ENCODE data around the gene BCL2L13.
"Not testable (repeated sequence)": the region's sequence is repeated elsewhere in the genome, so short reads cannot be mapped to it uniquely, and the experiment has no call there.

BCL2L13 gene

DNA sequence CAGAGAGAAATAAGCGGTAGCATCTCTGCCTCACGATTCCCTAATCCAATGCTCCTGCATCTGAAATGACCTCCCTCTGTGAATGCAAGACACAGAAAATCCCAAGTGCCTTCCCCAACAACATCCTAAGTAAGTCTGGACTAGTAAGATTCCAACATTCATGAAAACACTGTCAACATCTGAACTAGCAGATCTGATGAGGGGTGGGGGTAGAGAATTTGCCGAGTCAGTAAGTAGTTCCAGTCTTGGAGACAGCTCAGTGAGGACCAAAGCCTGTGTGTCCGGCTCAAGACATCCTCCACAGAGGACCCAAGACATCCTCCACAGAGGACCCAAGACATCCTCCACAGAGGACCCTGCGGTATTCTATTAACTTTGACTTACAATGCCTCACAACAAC, 126.3 kb downstream of the BCL2L13 start:
- DNase-seq (ENCODE audit: low read depth): not testable (repeated sequence)

DNA sequence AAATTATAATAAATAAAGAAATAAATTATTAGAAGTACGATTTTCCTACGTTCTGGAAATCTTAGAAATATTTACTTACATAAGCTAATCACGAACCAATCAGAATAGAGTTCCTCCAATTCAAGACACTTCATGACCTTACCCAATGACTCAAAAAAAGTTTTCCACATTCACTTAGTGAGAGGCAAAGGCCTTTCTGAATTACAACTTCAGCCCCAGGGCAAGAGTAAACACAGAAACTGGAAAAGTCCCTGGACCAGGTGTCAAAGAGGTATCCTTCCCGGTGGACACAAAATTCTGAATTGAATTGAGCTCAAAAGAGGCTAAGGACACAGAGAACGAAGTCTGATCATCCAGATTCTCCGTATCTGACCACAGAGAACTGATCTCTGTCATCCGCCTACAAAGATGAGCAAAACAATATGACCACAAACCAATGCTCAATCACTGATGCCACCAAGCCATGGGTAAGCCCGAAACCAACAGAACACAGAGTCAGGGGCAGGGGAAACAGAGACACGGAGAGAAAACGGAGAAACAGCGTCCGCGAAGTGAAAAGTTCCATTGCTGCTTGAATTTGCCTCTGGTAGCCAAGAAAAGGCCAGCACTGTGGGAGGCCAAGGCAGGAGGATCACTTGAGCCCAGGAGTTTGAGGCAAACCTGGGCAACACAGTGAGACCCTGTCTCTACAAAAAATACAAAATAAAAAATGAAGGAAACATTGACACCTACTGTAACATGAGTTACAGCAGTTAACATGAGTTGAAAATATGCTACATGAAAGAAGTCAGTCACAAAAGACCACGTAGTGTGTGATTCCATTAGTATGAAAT, 128.9 kb downstream of the BCL2L13 start:
- peak; percentile 29 for DNase-seq (ENCODE audit: low read depth)

DNA sequence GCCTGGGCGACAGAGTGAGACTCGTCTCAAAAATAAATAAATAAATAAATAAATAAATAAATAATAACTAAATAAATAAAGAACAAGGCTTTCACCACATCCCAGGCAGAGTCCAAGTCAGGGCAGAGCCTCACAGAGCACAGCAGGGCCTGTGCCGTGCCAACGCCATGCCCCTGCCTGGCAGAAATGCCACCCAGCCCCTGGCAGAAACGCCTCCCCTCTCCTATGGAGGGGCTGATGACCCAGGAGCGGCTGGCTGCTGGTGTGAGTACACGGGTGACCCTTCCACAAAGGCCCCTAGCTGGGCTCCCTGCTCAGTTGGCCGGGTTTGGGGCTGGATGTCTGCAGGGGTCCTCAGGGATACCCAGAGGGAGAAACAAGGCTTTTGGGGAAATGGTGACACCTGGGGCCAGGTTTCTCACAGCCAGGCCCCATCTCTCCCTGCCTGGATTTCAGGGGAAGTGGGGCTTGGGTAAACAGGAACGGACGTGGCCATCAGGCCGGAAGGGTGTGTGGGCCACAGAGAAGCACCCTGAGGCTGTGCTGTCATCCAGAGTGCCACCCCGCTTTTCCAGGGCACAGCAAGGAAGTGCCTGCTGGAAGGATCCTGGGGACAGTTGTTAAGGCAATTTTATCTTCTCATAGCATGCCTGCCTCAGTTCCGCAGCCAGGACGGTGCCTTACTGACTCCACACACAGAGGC, 130.6 kb downstream of the BCL2L13 start:
- no peak for DNase-seq (ENCODE audit: low read depth)

DNA sequence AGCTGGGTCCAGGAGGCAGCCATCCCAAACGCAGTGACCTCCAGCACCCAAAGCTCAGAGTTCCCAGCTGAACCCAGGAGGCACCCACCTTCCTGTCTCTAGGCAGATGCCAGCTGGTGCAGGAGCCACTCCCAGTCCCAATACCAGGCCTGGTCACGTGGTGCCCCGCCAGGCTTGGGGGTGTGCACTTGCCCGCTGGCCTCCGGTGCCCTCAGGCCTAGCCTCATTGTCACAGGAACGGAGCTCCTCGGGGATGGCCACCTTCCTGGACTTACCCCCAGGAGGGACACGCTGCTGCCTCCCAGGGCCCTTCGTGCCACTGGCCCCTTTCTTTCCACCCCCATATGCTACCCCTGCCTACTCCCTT, 131.1 kb downstream of the BCL2L13 start:
- DNase-seq (ENCODE audit: low read depth): no peak

DNA sequence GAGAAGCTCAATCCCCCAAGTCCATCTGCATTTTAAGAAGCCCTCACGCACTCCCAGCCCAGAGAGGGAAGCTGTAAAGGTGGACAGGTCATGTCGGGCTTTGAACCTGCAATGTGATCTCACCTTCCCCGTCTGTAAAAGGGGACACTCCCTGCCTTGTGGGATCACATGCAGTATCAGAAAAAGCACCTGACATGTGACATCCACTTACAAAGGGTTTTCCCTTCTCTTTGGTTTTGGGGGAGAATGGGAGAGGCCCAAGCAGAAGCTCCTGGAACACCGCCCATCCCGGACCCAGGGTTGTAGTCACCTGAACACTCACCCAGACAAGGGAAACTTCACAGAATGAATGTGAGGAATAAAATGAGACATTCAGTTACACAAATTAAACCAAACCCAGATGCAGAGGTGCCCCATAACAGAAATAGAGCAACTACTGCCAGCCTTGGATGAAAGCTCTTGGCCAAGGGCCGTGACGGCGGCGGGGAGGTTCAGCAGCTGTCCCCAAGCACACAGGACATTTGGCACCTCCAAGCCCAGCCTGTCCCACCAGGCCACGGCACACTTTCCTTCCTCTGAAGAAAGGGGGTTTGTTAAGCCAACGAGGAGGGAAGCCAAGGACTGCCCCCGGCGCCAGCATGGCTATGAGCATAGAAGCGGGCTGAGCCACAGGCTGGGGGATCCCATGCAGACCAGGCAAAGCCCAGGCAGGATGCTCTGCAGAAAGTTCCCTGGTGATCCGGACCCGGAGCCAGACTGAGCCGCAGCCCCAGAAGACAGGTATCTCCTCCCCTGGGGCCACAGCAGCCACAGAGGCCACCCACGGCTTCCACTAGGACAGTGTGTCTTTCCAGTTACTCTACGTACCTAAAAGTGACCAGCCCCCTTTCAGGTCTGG, 131.9 kb downstream of the BCL2L13 start:
- no peak for DNase-seq (ENCODE audit: low read depth)

DNA sequence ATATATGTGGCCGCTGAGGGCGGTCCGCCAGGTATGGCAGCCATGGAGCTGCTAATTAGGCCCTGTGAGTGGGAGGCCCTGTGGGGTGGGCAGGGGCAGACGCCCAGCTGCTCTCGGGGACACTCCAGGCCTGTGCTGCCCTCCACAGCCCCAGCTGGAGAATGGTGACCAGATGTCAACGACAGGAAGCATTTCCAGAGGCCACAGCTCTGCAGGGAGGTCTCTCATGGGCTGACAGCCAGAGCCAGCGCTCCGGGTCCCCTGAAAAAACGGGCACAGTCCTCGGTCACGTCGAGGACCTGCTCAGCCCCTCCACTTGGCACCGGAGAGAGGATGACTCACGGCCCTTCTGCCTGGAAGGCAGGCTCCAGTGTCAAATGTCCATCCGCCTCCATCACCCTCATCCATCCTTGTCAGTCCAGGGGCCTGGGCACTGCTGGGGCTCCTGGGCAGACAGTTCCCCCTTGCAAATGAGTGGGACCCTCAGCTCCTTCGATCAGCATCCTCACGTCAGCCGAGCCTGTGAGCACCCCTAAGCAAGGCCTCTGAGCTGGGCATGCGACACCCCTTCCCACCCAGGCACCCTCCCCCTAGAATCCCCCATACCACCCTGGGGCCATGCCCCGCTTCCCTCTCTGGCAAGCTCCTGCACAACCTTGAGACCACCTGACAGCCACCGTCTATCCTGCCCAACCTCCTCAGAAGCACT, 133.8 kb downstream of the BCL2L13 start:
- DNase-seq (ENCODE audit: low read depth): no peak

DNA sequence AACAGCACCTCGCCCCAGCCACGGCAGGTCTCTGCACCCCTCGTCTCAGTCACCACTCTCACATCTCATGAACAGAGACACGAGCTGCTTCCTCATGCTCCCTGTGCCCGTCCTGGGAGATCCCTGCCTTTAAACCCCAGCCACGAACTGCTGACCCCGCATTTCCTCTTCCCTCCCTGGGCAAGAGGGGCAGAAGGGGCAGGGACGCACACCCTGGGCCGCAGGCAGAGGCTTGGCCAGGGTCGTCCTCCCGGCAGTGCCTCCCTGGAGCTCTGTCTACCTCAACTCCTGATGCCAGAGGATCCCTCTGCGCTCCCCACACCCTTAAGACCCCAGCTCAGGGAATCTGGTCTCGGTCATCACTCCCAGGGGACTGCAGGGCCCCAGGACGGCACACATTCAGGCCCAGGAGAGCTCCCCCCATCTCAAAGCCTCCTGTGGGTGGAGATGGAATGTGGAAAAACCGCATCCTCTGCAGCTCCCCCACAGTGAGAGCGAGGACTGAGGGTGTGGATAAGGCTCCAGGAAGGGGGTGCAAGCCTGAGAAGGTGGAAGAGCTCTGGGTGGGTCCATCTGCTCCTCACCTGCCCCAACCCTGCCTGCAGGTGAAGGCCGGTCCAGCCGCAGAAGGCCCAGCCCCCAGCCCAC, 134.5 kb downstream of the BCL2L13 start:
- DNase-seq (ENCODE audit: low read depth): no peak

DNA sequence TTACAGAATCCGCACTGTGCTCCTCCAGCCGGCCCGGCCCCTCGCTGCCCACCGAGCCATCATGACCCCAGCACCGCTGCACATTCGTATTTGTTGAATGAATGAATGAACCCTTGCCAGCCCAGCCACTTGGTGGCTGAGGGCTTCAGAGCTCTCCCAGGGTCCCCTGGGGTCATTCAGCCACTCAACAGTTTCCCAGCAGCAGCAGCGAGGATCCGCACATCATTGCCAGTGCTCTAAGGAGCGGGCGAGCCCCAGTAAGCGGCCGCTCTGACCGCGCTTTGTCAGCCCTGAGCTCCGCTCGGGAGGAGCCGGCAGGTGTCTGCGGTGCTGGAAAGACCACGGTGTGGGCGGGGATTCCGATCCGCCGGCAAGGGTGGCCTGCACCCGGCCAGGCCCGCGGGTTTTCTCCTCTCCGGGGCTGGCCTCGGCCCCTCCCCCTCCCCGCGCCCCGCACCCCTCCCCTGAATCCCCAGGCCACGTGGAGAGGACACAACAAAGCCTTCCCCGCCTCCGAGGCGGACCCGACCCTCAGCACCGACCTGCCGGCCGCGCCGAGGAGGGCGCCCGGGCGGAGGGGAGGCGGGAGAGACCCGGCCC, 135.1 kb downstream of the BCL2L13 start:
- DNase-seq (ENCODE audit: low read depth): peak; percentile 49

DNA sequence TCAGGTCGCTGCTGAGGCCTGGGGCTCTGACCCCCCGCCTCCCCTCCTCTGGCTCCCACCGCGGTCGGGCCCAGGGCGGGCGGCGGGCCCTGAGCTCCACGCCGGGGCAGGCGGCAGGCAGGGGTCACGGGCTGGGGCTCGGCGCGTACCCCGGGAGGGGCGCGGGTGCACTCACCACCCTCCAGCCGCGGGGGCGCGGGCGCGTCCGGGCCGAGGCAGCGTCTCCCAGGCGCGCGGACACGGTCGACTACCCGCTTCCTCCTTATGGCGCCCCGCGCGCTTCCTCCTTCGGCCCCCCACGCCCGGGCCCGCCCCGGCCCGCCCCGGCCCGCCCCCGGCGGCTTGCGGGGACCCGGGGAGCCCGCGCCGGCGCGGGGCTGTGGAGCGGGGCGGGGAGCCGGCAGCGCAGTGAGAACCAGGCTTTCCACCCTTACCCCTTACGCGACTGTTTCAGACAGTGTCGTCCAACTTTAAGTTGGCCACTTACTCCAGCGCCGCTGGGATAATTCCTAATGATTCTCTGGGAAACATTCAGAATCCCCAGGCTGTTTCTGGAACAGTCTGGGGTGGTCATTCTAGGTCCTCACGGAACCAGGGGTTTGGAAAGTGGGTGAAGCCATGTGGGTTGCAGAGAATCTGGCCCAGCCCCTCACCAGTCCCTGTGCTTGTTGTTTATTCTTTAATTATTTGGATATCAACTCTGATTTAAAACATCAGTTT, 135.8 kb downstream of the BCL2L13 start, which contains the start of gene BID:
Gene BID (minus strand): TSS at position 264 of the 720 bp plus-strand sequence. CDS start 24,353 bp downstream, outside the sequence.
- peak; percentile 34 for DNase-seq (ENCODE audit: low read depth)

DNA sequence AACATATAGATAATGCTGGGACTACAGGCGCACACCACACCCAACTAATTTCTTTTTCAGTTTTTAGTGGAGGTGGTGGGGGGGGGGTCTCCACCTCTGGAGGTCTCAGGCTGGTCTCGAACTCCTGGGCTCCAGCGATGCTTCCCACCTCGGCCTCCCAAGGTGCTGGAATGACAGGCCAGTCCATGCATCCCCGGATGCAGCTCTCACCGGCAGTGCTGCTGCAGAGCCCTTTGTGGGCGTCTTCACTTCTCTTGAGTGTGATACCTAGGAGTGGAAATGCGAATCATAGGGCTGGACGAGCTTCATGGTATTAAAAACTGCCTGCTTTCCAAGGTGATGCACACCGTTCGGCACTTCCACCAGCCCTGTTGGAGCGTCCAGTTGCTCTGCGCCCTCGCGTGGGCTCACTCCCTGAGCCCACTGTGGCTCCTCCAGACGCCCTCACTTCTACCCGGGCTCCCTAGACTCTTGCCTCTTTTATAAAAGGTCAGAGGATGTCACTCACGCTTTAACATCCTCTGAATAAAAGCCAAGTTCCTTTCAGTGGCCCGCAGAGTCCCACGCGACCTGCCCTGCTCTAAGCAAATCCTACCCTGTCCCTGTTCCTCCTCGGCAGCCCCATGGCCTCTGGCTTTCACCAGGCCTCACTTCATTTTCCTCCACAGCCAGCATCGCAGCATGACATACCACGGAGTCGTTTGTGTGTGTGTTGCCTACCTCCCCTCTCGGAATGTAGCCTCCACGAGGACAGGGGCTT, 136.5 kb downstream of the BCL2L13 start:
- DNase-seq (ENCODE audit: low read depth): no peak

DNA sequence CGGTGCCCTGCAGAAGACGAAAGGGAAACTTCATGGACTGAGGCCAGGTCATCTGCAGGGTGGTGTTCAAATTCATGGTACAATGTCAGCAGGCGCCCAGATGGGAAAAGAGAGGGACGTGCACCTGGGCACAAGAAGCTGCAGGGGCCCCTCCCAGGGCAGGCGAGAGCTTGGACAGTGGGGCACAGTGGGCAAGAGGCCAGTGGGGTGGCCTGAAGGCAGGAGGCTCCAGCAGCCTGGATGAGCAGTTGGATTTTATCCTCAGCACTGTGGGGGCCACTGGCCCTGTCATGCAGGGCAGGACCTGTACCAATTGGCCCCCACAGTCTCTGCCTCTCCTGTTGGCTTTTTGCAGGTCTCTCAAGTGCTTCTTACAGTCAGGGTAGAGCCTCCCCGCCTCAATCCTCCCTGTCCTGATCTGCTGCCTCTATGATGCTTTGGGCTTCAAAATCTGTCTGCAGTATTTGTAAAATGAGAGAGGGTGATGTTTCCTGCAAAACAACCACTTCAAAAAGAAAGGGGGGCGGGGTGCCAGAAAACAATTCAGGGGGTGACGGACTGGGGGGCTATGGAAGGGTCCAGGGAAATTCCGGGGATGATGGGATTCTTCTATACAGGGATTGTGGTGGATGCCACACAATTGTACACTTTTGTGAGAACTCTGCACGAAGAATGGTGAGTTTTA, 137.4 kb downstream of the BCL2L13 start:
- no peak for DNase-seq (ENCODE audit: low read depth)

DNA sequence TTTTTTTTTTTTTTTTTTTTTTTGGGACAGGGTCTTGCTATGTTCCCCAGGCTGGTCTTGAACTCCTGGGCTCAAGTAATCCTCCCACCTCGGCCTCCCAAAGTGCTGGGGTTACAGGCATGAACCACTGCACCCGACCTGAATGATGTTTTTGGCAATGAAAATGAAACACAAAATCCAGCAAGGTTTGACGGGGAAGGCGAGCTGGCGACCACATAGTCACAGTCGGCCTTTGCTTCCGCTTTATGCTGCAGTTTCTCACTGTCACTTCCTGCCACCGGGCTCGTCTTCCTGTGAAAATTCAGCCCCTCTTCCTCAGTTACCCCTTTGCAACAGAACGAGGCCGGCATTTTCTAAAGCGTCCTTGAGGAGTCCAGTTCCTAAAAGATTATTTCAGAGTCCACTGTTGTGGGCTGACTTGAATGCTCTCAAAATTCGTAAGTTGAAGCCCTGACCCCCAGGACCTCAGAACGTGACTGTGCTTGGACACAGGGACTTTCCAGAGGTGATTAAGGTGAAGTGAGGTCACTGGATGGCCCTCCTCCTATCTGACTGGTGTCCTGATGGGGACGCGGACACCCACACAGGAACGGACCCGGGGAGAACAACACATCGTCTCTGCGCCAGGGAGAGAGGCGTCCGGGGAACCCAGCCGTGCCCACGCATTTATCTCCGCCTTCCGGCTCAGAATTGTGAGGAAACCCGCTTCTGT, 138.6 kb downstream of the BCL2L13 start:
- peak; percentile 50 for DNase-seq (ENCODE audit: low read depth)

DNA sequence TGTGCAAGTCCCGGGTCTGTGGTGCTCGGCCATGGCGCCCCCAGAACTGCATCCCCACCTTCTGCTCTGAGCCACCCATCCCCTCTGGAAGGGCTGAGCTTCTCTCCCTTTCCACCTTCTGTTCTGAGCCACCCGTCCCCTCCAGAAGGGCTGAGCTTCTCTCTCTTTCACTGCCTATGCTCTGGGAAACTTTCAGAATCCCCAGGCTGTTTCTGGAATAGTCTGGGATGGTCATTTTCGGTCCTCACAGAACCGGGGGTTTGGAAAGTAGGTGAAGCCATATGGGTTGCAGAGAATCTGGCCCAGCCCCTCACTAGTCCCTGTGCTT, 139.1 kb downstream of the BCL2L13 start:
- DNase-seq (ENCODE audit: low read depth): no peak

DNA sequence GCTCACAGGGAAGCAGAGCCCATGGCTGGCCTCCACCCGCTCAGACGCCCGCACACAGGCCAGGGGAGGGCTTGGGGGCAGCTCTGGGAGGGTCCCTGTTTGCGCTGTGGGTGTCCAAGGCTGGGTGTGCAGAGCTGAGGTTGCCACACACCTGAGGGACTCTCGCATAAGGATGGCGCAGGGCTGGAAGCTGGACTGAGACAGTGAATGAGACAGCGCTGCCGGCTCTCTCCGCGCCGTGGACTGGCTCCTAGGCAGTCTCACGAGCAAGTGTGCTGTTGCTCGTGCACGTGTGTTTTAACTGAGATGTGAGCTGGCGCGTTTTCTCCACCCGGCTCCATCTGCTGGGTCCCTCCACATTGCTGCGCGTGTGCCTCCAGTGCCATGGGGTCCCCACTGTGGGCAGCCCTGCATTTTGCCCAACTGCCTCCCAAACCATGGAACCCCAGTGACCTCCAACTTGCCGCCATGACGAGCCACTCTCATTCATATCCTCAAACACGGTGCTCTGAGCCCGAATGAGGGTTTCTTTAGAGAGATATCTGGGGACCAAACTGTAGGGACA, 139.9 kb downstream of the BCL2L13 start:
- DNase-seq (ENCODE audit: low read depth): no peak

DNA sequence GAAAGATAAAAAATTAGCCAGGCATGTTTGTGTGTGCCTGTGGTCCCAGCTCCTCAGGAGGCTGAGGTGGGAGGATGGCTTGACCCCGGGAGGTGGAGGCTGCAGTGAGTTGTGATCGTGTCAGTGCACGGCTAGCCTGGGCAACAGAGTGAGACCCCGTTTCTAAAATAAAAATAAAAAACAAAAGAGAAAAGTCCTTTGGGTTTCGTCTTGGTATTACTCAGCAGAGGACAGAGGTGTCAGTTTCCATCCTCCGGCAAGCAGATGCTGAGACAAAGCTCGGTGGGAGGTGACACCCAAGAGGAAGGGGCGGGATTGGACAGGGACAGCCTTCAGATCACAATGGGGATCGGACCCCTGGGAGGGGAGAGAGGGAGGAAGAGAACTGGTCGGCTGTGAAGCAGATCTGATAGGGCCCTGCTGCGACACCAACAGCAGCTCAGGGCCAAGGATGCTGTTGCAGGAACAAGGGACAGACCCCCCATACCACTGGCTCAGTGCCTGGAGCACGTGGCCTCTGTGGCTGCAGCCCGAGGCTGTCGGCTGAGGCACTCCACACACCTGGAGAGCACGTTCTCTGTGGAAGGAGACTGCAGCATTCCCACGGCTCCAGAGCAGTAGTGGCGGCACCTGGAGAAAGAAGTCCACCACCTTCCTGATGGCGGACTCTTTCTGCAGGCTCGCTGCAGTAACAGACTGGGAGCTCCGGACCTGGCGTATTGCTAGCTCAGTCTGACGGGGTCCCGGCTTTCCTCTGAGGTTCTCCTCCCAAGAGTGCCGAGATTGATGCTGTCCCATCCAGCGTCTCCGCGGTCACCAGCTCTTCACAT, 140.9 kb downstream of the BCL2L13 start:
- DNase-seq (ENCODE audit: low read depth): no peak

DNA sequence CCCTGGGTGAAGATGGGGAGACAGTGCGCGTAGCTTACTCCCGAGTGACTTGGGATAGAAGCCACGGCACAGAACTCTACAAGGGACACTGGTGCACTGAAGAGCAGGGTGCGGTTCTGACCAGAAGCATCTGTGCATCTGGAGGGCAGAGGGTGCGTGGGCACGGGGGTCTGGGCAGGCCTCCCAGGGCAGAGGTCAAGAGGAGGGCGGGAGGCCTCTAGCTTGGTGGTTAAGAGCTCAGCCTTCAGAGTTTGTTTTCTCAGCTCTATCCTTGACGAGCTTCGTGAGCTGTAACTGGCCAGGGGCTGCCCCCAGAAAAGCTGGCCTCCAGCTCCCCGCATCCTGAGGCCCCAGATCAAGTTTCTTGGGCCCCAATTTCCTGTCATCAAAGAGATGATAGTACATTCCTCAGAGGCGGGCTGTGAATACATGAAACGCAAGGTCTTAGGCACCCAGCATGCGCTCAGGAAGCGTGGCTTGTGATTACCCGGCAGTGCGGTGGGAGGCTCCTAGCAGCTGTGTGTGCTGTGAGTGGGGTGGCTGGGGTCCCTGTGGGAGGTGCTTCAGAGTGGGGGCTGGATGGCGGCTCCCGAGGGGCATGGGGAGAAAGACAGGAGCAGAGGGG, 141.7 kb downstream of the BCL2L13 start:
- DNase-seq (ENCODE audit: low read depth): no peak
